Osteoblast (primary cell): Measurements from ENCODE around the gene KLHL6. TPM values are rescaled to one million over a fixed set of nuclear protein-coding genes. Genes with fewer than 3 reads are reported as not detected.
A peak's percentile ranks its signal among the peaks of the same experiment; 100 is the strongest.

Source experiments
- DNase-seq: peaks from one replicate; pipeline ENCODE4 v3.0.0; 2011; ENCODE audit warnings: low spot score, mixed read lengths; ENCODE audit not compliant: insufficient read length; ENCODE audit errors: missing footprints
- H2AFZ ChIP-seq: 2 replicates; pipeline ENCODE4 v1.6.0; 2011; ENCODE audit warnings: mild to moderate bottlenecking, low read length
- H3K27ac ChIP-seq: 2 replicates; pipeline ENCODE4 v1.5.1; 2011; ENCODE audit warnings: mild to moderate bottlenecking, low read depth, low read length, moderate library complexity
- H3K27me3 ChIP-seq: 2 replicates; pipeline ENCODE4 v1.6.0; 2012; ENCODE audit warnings: mild to moderate bottlenecking, control low read depth, inconsistent platforms, low read length, moderate library complexity; ENCODE audit not compliant: insufficient read depth
- H3K36me3 ChIP-seq: 2 replicates; pipeline ENCODE4 v1.5.1; 2011; ENCODE audit warnings: mild to moderate bottlenecking, low read length, control low read depth, moderate library complexity; ENCODE audit not compliant: insufficient read depth
- H3K4me1 ChIP-seq: 2 replicates; pipeline ENCODE4 v1.5.1; 2011; ENCODE audit warnings: mild to moderate bottlenecking, low read length, control low read depth, moderate library complexity; ENCODE audit not compliant: insufficient read depth
- H3K4me2 ChIP-seq: 2 replicates; pipeline ENCODE4 v1.6.0; 2011; ENCODE audit warnings: mild to moderate bottlenecking, low read length; ENCODE audit not compliant: insufficient read depth
- H3K4me3 ChIP-seq: fragments of 200-600 bp; sonication (generic); 3 replicates; pipeline ENCODE4 v1.5.1; 2012; ENCODE audit warnings: mild to moderate bottlenecking, low read length, inconsistent platforms; ENCODE audit not compliant: insufficient read depth
- H3K79me2 ChIP-seq: 2 replicates; pipeline ENCODE4 v1.6.0; 2012; ENCODE audit warnings: mild to moderate bottlenecking, low read length, control low read depth, inconsistent platforms; ENCODE audit not compliant: insufficient read depth
- H3K9me3 ChIP-seq: 2 replicates; pipeline ENCODE4 v1.5.1; 2011; ENCODE audit warnings: low read depth, low read length, control low read depth
- H4K20me1 ChIP-seq: 2 replicates; pipeline ENCODE4 v1.6.0; 2012; ENCODE audit warnings: mild to moderate bottlenecking, low read length, control low read depth; ENCODE audit not compliant: insufficient read depth
- CTCF ChIP-seq: IDR thresholded peaks from 2 replicates; pipeline ENCODE4 v1.5.1; 2011; ENCODE audit warnings: mild to moderate bottlenecking, low read depth, low read length, moderate library complexity; ENCODE audit errors: extremely low read depth
- total RNA-seq: library from RNA; depleted of rRNA; stranded (reverse); fragments of >200 nt; gene quantifications from 2 replicates; pipeline ENCODE4 v1.2.3, GENCODE V29; 2012

The KLHL6 gene
- total RNA-seq, 1 donor, result under 0.01 TPM

GRCh38 chr3:183551930-183552329, 3.6 kb downstream of the KLHL6 start:
- Histone ChIP-seq H3K27ac (no peak overlapping the region), H3K27me3 (peaks cover 3% of the 10 kb centered on the region), H3K9me3 (no peaks in the 10 kb centered on the region)

GRCh38 chr3:183548262-183548769, 7.2 kb downstream of the KLHL6 start:
- no peak for TF ChIP-seq CTCF
- H3K27me3 ChIP-seq, result peaks cover 3% of the 10 kb centered on the region
- no peak overlapping the region for H3K4me2 ChIP-seq
- H3K27ac ChIP-seq, result no peak overlapping the region
- H2AFZ ChIP-seq, result no peak overlapping the region
- no peaks in the 10 kb centered on the region for H3K79me2 ChIP-seq
- H3K9me3 ChIP-seq, result no peaks in the 10 kb centered on the region
- no peak overlapping the region for H3K4me3 ChIP-seq
- H3K4me1 ChIP-seq, result peaks cover 6% of the 10 kb centered on the region
- DNase-seq, result peak; percentile 95
- no peaks in the 10 kb centered on the region for H3K36me3 ChIP-seq
- no peaks in the 10 kb centered on the region for H4K20me1 ChIP-seq

More at GRCh38 chr3:183551930-183552329, 3.6 kb downstream of the KLHL6 start:
- no peaks in the 10 kb centered on the region for H4K20me1 ChIP-seq
- no peak for TF ChIP-seq CTCF
- H3K79me2 ChIP-seq, result no peaks in the 10 kb centered on the region
- H3K36me3 ChIP-seq, result no peaks in the 10 kb centered on the region
- no peak for DNase-seq
- no peak overlapping the region for H2AFZ ChIP-seq
- no peak overlapping the region for H3K4me3 ChIP-seq
- no peak overlapping the region for H3K4me2 ChIP-seq
- peaks cover 6% of the 10 kb centered on the region for H3K4me1 ChIP-seq

DNA sequence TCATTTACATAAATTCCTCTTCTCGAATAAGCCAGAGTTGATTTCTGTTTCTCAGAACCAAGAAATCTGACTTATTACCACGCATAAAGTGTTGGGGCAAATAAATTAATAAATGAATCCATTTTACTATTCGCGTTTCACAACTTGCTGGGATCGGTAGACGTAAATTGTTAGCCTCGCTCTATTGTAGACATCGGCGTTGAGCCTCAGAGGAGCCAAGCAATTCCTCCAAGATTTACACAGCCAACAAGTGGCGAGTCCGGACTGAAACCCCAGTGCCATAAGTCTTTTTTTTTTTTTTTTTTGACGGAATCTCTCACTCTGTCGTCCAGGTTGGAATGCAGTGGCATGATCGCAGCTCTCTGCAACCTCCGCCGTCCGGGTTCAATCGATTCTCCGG, 8.9 kb downstream of the KLHL6 start:
- H2AFZ ChIP-seq, result no peak overlapping the region
- no peak overlapping the region for H3K4me3 ChIP-seq
- no peak overlapping the region for H3K27ac ChIP-seq
- peaks cover 6% of the 10 kb centered on the region for H3K4me1 ChIP-seq
- no peak for DNase-seq
- H3K9me3 ChIP-seq, result no peaks in the 10 kb centered on the region
- H3K36me3 ChIP-seq, result no peaks in the 10 kb centered on the region
- H3K4me2 ChIP-seq, result no peak overlapping the region
- no peaks in the 10 kb centered on the region for H4K20me1 ChIP-seq
- no peak for TF ChIP-seq CTCF
- no peaks in the 10 kb centered on the region for H3K79me2 ChIP-seq
- no peaks in the 10 kb centered on the region for H3K27me3 ChIP-seq

DNA sequence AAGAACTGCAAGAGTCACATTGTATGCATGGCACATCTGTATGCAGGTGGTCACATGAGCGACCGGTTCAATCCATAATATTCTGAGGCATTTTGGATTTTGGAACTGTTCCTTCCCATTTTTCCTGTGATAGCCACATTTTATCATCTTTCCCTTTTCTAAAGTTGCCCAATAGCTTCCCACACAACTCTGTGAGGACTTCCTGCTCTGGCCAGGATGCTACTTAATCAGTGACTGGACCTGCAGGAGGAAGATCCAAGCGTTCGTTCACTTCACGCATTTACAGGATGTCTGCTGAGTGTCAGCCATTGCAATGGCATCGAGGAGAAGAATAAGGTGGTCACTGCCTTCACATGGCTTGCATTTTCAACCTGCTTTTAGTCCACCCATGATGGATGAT, 9.8 kb downstream of the KLHL6 start:
- Histone ChIP-seq H3K27ac (no peak overlapping the region), H3K27me3 (no peaks in the 10 kb centered on the region), H3K9me3 (no peaks in the 10 kb centered on the region), H3K79me2 (no peaks in the 10 kb centered on the region), H4K20me1 (no peaks in the 10 kb centered on the region), H3K4me1 (peaks cover 6% of the 10 kb centered on the region), H3K4me2 (no peak overlapping the region), H3K36me3 (no peaks in the 10 kb centered on the region), H3K4me3 (no peak overlapping the region), H2AFZ (no peak overlapping the region)
- no peak for TF ChIP-seq CTCF
- no peak for DNase-seq
